Epithelial cell of esophagus (primary cell): ENCODE results near the gene SNN.

ENCODE experiments used
- DNase-seq: peaks from one replicate; pipeline ENCODE4 v3.0.0; 2010; ENCODE audit warnings: low read depth
- H3K4me3 ChIP-seq: 2 replicates; pipeline ENCODE4 v1.5.1; 2011; ENCODE audit warnings: mild to moderate bottlenecking, low read length, control low read depth
- TF ChIP-seq, protein P1 (sequence below): IDR thresholded peaks from 2 replicates; pipeline ENCODE4 v1.5.1; 2011; ENCODE audit warnings: low read depth, mild to moderate bottlenecking, low read length, control low read depth, inconsistent platforms; ENCODE audit not compliant: insufficient read depth; ENCODE audit errors: missing control alignments

The SNN gene

DNA sequence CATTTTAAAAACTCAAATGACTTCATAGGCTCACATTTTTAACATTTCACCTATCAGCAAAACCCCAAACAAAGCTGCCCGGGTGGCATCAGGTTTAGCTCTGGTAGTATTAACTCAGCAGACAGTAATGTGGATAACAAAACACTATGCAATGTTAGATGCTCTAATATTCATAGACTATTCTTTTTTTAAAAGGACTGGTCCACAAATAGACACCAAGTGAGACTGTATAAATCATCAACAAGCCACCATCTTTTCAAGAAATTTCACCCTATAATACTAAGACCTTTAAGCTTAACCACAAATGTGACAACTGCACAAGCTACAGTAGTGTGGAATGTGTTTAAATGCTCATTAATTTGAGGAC, 20.2 kb downstream of the SNN start:
- no peak overlapping the region for H3K4me3 ChIP-seq
- TF ChIP-seq, protein P1, sequence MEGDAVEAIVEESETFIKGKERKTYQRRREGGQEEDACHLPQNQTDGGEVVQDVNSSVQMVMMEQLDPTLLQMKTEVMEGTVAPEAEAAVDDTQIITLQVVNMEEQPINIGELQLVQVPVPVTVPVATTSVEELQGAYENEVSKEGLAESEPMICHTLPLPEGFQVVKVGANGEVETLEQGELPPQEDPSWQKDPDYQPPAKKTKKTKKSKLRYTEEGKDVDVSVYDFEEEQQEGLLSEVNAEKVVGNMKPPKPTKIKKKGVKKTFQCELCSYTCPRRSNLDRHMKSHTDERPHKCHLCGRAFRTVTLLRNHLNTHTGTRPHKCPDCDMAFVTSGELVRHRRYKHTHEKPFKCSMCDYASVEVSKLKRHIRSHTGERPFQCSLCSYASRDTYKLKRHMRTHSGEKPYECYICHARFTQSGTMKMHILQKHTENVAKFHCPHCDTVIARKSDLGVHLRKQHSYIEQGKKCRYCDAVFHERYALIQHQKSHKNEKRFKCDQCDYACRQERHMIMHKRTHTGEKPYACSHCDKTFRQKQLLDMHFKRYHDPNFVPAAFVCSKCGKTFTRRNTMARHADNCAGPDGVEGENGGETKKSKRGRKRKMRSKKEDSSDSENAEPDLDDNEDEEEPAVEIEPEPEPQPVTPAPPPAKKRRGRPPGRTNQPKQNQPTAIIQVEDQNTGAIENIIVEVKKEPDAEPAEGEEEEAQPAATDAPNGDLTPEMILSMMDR: no peak
- DNase-seq: no peak

DNA sequence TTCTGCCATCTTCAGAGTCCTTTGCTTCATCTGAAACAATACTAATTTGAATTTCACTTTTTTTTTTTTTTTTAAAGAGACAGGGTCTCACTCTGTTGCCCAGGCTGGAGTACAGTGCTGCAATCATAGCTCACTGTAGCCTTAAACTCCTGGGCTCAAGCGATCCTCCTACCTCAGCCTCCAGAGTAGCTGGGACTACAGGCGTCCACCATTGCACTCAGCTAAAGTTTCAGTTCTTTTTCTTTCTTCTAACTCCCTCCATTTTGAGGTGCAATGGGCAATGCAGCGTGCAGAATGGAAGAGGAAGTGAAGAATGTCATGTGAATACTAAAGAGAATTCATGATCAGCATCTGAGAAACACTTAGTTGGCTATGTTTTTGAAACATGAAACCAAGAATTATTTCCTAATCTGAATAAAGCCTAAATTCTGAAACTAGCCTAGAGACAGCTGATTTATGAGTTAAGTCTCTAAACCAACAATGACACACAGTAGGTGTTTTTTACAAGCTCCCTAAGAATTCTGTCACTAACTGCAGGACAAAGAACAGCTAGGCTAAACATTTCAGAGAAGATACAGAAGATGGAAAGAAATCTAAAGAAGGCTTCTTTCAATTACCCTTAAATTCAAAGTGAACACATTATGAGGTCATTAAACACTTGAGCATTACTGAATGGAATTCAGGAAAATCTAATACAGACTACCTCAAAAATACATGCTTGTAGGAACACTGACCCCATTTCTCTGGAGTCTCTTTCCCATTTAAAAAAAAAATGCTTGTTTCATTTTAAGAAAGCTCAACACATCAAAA, 21.0 kb downstream of the SNN start:
- TF ChIP-seq, protein P1: no peak
- no peak for DNase-seq
- H3K4me3 ChIP-seq: no peak overlapping the region

DNA sequence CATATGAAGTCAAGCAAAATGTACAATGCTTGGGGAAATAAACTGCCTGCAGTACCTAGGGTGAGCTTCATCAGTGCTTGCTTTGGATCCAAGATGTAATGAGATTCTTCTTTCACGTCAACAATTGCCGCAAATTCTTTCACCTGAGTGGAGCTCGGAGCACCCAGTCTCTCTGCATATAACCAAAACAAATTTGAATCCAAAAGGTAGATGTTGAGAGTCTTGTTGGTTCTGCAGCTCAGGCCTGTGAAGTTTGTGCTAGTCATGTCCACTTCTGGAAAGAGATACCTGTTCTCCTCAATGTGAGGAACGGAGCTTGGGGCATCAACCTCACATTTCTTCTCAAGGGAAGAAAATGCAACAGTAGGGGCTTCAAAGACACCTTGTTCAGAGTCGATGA, 23.0 kb downstream of the SNN start:
- H3K4me3 ChIP-seq: no peak overlapping the region
- no peak for DNase-seq
- TF ChIP-seq, protein P1: no peak

DNA sequence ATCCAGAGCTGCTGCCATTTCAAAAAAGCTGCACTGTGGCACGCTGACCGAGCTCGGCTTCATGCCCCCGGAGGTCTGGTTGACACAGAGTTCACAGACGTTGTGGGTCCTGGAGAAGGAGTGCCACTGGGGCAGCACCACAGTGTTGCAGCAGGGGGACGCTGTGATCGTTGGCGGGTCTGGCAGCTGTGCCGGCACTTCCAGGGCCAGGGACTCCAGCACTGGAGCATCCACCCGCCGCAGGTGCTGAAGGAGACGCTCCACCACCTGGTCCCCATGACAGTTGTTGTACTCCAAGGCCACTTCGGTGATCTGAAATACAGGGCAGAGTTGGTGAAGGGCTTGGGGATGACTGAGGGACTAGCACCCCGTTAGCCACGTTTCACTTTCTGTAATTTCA, 23.5 kb downstream of the SNN start:
- no peak overlapping the region for H3K4me3 ChIP-seq
- TF ChIP-seq, protein P1: no peak
- DNase-seq: no peak

DNA sequence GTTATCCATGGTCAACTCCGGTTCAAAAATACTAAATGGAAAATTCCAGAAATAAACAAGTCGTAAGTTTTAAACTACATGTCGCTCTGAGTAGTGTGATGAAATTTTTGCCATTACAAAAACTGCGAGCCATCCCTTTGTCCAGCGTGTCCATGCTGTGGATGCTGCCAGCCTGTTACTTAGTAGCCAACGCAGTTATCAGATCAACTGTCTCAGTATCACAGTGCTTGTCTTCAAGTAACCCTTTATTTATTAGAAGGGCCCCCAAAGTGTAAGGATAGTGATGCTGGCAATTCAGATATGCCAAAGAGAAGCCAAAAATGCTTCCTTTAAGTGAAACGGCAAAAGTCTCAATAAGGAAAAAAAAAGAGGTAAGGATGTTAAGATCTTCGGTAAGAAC, 23.9 kb downstream of the SNN start:
- H3K4me3 ChIP-seq: no peak overlapping the region
- TF ChIP-seq, protein P1: no peak
- no peak for DNase-seq

DNA sequence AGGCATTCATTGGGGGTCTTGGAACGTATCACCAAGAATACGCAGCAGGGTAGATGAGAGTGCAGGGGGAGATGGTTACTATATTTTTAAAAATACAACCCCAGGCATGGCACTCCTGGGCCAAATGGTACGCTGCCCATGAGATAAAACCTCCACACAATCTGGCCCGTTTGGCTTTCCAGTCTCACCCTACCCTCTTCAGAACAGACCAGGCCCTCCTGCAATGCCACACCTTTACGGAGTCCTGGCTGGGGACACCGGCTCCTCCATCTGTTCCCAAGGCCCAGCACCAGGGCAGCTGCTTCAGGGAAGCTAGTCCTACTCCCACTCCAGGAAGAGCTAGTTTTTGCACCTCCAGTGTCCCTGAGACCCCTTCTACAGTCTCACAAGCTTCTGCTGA, 24.4 kb downstream of the SNN start:
- DNase-seq: no peak
- no peak overlapping the region for H3K4me3 ChIP-seq
- TF ChIP-seq, protein P1: no peak
